Endometrium (tissue), 2 donors: ENCODE measurements around the gene ATAD3A.
"Not testable (repeated sequence)": the region's sequence is repeated elsewhere in the genome, so short reads cannot be mapped to it uniquely, and the experiment has no call there.

Source experiments
- FAIRE-seq: peaks from 2 replicates; lab custom pipeline; 2012; peaks lifted over from hg19 to GRCh38; lab: Jason Lieb, UNC
- donor health status: control.
- donor health status: control.

Gene ATAD3A

DNA sequence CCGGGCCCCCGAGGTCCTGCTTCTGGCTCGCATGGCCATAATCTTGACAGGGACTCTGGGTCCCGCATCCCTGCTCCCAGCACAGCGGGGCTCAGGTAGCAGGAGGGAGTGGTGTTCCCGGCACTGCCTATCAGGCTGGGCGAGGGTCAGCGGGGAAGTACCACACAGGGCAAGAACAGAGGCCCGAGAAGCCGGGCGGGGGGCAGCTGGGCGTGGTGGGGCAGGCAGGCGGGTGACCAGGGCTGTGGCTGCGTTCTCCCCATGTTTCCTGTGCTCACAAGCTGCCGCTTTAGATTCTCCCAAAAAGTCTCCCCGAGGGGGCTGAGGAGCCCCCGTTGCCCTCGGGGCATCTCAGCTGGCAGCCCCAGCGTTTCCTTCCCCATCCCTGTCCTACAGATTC is 22.1 kb upstream of the ATAD3A start:
- FAIRE-seq, result no peak

DNA sequence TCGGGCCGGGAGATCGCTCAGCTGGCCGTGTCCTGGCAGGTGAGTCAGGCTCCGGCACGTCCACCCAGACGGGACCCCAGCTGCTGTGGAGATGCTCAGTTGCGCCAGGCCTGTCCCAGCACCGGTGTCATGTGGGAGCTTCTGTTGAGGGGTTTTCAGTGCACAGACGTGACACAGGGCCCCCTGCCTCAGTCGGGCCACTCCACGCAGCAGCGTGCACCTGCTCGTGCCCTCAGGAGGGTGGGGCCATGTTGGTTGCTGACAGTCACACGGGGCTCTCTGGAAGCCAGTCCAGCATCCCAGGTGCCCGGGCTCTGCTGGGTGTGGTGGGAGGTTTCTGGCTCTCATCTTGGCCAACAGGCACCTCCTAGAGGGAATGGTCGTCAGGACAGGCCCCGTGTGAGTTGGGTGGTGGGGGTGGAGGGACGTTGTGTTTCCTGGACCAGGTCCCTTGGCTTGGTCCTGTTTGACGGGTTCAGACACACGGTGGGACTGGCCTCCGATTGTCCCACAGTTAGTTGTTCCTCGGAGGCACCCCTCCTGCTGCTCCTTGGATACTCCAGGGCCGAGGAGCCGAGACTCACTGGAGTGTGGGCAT is 21.2 kb upstream of the ATAD3A start:
- FAIRE-seq, result no peak

DNA sequence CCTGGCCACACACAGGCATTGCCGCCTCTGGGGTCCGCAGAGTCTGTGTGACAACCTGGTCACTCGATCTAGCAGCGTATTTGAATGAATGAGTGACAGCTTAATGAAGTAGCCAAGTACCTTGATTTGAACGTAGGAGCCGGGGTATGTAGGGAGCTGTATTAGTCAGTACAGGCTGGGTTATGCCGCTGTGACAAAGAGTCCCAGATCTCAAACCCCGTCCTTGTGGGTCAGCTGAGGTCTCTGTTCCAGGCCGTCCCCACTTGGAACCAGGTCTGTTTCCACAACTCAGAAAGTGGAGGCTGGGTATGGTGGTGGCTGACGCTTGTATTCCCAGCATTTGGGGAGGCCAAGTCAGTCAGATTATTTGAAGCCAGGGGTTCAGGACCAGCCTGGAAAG is 20.4 kb upstream of the ATAD3A start:
- no peak for FAIRE-seq

DNA sequence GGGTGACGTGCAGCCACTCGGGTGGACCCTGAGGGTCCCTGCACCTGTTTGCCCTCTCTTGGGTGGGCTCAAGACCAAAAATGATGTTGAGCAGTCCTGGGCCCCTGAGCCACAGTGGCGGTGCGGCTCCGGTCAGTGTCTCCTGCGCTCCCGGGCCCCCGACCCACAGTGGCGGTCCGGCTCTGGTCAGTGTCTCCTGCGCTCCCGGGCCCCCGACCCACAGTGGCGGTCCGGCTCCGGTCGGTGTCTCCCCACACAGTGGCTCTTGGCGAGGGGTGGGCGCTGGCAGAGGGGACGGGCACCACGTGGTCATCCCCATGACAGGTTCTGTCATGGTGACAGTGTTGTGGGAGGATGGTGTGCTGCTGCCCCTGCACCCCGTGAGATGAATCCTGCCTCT is 17.7 kb upstream of the ATAD3A start:
- FAIRE-seq, result not testable (repeated sequence)

DNA sequence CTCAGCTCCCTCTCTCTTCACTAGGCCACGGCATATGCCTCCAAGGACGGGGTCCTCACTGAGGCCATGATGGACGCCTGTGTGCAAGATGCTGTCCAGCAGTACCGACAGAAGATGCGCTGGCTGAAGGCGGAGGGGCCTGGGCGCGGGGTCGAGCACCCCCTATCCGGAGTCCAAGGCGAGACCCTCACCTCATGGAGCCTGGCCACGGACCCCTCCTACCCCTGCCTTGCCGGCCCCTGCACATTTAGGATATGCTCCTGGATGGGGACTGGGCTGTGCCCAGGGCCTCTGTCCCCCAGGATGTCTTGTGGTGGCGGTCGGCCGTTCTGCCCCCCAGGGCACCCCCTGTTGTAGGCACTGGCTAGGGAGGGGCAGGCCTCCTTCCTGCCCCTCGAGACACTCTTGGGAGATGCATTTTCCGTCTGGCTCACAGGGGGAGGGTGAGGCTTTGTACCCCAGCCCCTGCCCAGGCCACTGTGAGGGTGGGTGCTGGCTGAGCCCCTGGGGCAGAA is 16.4 kb upstream of the ATAD3A start:
- FAIRE-seq, result not testable (repeated sequence)

DNA sequence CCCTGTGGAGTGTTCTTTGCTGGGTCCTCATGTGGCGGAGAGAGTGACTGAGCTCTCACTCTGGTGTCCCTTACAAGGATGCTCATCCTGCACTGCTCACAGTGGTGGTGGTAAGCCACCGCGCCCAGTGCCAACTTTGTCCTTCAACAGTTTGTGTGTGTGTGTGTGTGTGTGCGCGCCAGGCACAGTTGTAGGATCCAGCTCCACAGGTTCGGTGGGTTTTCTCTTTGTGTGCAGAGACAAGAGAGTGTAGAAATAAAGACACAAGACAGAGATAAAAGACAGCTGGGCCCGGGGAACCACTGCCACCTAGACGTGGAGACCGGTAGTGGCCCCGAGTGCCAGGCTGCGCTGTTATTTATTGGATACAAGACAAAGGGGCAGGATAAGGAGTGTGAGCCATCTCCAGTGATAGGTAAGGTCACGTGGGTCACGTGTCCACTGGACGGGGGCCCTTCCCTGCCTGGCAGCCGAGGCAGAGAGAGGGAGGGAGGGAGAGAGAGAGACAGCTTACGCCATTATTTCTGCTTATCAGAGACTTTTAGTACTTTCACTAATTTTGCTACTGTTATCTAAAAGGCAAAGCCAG is 7.1 kb upstream of the ATAD3A start:
- not testable (repeated sequence) for FAIRE-seq

DNA sequence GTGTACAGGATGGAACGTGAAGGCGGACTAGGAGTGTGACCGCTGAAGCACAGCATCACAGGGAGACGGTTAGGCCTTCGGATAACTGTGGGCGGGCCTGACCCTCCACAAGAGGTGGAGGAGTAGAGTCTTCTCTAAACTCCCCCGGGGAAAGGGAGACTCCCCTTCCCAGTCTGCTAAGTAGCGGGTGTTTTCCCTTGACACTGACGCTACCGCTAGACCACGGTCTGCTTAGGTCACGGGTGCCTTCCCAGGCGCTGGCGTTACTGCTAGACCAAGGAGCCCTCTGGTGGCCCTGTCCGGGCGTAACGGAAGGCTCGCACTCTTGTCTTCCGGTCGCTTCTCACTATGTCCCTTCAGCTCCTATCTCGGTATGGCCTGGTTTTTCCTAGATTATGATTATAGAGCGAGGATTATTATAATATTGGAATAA is 6.6 kb upstream of the ATAD3A start:
- peak; percentile 83 for FAIRE-seq

DNA sequence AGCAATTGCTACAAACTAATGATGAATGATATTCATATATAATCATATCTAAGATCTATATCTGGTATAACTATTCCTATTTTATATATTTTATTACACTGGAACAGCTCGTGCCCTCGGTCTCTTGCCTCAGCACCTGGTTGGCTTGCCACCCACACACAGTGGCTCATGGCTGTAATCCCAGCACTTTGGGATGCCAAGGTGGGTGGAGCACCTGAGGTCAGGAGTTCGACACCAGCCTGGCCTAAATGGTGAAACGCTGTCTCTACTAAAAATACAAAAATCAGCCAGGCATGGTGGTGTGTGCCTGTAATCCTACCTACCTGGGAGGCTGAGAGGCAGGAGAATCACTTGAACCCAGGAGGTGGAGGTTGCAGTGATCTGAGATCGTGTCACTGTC is 6.2 kb upstream of the ATAD3A start:
- not testable (repeated sequence) for FAIRE-seq

DNA sequence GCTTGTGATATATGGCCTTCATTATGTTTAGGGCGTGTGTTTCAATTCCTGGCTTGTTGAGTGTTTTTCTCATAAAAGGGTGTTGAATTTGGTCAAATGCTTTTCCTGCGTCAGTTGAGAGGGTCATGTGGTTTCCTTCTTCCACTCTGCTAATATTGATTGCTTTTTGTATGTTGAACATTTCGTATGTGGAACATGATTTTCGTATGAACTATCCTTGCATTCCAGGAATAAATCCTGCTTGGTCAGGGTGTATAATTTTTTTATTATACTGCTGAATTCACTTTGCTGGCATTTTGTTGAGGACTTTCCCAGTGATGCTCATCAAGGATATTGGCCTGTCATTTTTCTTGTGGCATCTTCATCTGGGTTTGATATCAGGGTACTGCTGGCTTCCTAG is 4.7 kb upstream of the ATAD3A start:
- FAIRE-seq, result no peak

DNA sequence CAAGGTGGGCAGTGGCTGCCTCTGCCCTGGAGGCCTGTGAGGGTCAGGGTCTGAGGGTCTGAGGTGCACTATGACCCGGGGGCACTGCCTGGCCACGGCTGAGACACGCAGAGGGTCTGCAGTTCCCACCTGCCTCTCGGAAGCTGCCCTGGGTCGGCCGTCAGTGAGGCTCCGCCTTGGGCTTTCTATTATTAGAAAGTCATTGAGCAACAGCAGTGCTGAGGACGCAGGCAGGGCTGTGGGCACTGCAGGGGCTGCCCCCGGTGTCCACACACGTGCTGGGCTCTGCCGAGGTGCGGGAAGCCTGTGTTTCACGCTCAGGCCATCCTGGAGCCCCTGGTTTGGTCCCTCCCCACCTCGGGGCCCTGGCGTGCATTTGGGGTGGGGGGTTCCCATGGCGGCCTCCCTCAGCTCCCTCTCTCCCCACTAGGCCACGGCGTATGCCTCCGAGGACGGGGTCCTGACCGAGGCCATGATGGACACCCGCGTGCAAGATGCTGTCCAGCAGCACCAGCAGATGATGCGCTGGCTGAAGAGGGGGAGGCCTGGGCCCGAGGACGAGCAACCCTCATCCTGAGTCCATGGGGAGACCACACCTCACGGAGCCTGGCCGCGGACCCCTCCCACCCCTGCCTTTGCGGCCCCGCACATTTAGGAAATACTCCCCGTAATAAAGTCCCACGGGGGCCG is 3.0 kb upstream of the ATAD3A start:
- not testable (repeated sequence) for FAIRE-seq

DNA sequence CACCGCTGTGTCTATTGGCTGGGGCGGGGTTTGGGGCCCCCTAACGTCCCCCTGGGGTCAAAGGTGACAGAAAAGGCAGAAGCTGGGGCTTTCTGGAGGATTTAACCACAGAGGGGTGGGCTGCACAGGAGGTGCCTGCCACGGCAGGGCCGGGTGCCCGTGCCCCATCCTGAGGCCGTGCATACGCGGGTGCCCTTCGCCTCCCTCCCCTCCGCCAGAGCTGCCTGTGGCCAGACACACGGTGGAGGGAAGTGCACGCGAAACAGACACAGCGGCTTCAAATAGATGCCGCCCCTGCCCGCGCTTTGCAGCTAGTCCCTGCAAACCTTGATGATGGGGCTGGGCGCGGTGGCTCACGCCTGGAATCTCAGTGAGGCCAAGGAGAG is 2.5 kb upstream of the ATAD3A start:
- FAIRE-seq, result not testable (repeated sequence)

DNA sequence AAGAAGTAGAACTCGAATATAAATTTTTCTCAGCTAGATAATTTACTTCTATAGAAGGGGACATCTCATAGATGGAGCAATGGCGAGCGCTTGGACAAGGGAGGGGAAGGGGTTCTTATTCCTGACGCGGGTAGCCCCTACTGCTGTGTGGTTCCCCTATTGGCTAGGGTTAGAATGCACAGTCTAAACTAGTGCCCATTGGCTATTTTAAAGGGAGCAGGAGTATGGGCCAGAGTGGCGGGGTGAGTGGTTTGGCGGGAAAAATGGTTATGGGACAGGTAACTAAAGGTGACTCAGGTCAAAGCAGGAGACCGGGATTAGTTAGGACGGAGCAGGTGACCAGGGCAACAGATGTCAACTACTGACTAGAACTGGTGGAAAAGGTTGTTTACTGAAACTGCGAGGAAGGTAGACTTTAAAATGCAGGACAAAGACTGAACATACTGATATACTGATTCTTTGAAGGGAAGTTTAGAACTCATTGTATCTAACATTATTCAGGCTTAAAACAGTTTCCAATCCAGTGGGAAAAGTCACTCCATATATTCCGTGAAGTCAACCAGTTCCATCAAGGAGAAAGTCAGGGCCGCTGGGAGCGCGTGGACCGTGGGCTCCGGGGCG is 940 bp upstream of the ATAD3A start:
- FAIRE-seq, result no peak

DNA sequence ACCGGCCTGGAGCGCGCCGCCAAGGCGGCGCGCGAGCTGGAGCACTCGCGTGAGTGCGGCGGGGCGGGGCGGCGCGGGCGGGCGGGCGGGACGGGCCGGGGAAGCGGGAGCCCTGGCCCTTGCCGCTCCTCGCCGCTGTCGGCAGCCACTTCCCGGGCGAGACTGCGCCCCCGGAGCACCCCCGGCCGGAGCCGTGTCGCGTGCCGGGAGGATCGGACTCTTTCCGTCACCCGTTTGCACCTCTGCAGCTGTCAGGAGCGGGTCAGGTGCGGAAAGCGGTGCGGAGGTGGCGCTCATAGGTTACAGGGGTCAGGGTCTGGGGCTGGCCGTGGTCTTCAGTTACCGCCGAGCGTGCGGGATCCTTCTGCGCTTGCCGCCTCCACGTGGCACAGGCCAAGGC is 463 bp downstream of the ATAD3A start:
- not testable (repeated sequence) for FAIRE-seq

DNA sequence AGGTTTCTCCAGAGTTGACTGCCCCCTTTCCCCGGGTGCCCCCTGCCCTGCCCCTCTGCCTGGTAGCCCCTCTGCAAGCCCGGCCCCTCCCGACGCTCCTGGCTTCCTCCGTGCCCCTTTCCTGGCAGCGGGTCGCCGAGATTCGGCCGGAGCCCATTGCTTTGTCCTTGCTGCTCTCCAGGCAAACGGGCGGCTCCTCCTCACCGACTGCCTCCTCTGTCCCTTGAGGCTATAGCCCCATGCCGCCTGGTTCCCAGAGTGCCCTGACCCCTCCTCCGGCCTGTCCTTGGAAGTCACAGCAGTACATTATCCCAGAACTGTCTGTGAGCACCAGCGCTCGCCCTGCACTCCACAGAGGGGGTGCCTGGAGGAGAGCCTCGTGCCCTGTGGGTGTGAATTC is 1.7 kb downstream of the ATAD3A start:
- not testable (repeated sequence) for FAIRE-seq

DNA sequence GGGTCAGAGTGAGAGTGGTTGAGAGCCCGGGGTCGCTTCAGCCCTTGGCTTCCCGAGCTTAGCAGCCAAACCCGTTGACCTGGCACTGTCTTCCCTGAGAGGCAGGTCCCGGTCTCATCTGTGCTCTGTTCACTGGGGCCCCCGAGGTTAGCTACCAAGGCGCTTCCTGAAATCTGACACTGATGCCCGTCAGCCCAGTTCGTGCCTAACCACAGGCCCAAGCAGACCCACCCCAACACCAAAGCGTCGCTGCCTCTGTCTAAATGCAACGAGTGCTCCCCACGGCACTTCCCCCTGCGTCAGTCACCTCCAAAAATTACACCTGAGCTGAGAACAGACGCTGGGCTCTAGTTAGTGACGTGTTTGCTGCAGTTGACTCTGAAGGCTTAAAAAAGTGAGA is 2.4 kb downstream of the ATAD3A start:
- not testable (repeated sequence) for FAIRE-seq

DNA sequence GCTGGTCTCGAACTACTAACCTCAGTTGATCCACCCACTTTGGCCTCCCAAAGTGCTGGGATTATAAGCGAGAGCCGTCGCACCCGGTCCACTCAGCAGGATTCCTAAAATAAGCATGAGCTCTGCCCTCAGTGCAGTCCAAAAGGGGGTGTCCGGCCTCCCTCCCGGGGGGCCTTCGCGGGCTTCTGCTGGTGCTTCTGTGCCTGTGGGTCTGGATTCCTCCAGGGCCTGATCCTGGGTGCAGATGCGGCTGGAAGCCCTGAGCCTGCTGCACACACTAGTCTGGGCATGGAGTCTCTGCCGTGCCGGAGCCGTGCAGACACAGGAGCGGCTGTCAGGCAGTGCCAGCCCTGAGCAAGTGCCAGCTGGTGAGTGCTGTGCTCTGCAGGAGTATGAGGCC is 5.0 kb downstream of the ATAD3A start:
- FAIRE-seq, result not testable (repeated sequence)

DNA sequence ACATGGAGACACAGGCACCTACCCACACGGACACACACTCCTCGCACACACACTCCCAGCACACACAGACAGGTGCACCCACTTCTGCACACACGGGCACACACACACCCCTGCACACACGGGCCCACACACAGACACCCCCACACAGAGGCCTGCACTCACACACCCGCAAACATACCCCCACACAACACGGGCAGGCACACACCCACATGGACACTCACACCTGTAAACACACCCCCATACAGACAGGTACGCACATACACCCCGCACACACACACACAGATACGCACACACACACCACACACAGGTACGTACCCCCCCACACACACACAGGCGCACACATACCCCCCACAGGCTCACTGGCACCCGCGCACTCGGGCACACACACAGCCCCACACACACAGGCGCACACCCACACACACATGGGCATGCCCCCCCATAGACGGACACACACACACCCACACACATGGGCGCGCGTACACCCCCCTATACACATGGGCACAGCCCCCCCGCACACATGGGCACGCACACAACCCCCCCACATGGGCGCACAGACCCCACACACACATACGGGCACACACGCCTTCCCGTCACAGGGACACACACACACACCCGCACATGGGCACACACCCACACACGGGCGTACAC is 6.1 kb downstream of the ATAD3A start:
- FAIRE-seq, result no peak

DNA sequence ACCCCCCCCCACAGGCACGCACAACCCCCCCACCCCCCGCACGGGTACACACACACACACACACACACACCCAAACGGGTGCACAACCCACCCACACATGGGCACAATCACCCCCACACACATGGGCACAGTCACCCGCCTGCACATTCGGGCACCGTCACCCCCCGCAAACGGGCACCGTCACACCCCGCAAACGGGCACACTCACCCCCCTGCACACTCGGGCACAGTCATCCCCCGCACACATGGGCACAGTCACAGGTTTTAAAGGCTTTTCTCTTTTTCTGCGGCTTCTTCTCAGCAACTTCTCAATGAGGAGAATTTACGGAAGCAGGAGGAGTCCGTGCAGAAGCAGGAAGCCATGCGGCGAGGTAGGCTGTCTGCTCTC is 6.7 kb downstream of the ATAD3A start:
- FAIRE-seq, result not testable (repeated sequence)

DNA sequence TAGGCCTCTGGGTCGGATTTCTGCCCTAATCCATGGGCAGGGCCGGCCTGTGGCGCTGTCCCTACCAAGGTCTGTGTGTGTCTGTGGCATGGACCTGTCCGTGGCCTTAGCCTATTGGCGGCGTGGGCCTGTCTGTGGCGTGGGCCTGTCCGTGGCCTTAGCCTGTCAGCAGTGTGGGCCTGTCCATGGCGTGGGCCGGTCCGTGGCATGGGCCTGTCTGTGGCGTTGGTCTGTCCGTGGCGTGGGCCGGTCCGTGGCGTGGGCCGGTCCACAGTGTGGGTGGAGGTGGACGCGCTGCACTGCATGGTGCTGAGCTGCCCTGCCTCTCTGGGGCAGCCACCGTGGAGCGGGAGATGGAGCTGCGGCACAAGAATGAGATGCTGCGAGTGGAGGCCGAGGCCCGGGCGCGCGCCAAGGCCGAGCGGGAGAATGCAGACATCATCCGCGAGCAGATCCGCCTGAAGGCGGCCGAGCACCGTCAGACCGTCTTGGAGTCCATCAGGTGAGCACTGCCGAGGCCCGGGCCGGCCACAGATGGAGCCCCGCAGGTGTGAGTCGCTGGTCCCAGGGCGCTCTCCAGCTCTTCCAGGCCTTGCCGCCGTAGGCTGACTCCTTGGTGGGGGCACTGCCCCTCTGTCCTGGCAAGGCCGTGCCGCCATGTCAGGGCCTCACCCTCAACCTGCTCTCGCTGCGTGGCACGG is 8.0 kb downstream of the ATAD3A start:
- FAIRE-seq, result not testable (repeated sequence)

DNA sequence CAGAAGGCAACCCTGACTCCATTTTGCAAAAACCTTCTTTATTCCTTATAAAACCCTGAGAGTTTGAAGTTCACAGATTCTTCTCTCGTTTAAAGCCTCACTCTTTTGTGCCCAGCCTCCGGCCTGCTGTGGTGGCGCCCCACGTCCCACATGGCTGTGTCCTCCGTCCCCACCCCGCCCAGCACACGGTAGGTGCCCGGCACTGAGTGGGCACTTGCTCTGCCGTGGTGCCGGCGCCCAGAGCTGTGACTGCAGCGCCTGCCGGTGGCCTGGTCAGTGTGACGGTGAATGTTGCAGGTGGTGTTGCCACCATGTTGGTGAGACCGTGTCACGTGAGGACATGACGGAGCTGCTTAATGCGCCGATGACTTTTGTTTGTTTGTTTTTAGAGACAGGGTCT is 9.4 kb downstream of the ATAD3A start:
- FAIRE-seq, result no peak

DNA sequence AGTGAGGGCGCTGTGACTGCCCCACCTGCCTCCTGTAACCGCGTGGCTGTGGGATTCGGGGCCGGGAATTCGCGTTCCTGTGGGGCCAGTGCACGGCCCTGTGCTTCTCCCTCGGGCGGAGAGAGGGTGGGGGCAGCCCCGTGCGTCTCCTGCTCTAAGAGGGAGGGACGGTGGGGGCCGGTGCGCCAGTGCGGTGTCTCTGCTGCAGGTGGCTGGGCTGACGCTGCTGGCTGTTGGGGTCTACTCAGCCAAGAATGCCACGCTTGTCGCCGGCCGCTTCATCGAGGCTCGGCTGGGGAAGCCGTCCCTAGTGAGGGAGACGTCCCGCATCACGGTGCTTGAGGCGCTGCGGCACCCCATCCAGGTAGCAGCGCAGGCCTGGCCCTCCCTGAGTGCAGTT is 10.6 kb downstream of the ATAD3A start:
- FAIRE-seq, result not testable (repeated sequence)

DNA sequence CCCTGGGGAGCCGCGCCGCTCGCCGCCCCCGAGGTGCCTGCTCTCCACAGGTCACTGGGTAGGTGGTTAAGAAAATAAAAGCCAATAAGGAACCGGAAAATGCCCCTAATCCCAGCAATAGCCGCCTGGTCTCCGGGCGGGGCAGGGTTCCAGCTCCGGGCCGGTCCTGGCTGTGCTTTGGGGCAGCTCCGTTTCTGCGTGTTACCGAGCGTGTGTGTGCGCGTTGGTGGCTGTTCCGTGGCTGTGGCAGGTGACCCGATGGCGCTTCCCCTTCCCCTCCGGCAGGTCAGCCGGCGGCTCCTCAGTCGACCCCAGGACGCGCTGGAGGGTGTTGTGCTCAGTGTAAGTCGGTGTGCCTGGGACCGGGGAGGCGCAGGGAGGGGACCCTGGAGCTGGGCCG is 11.3 kb downstream of the ATAD3A start:
- FAIRE-seq, result not testable (repeated sequence)
